NOMO-1 (cell line): ENCODE measurements around the gene EFNA2.
"Not testable (repeated sequence)": the region's sequence is repeated elsewhere in the genome, so short reads cannot be mapped to it uniquely, and the experiment has no call there.

Experiments
- DNase-seq, 2 experiments: peaks; one replicate each; lab custom pipeline; 2025; ENCODE audit not compliant: unreplicated experiment in 2 of 2; lab: John Stamatoyannopoulos, UW

The EFNA2 gene

DNA sequence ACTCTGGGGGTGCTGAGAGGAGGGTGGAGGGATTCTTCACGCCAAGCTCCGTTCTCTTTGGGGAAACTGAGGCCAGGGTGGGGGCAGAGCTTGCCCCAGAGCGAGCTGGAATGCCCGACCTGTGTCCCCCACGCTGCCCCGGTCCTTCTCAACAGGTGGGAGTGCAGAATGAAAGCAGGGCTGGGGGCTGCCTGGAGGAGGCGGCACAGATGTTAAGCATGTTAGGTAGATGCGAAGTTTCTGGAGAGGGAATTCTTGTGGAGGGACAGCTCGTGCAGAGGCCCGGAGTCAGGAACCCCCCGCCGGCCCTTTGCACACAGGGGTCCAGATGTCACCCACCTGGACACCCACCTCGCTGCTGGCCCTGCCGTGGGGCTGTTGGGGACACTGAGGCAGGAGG, 9.0 kb downstream of the EFNA2 start:
- DNase-seq = no peak

DNA sequence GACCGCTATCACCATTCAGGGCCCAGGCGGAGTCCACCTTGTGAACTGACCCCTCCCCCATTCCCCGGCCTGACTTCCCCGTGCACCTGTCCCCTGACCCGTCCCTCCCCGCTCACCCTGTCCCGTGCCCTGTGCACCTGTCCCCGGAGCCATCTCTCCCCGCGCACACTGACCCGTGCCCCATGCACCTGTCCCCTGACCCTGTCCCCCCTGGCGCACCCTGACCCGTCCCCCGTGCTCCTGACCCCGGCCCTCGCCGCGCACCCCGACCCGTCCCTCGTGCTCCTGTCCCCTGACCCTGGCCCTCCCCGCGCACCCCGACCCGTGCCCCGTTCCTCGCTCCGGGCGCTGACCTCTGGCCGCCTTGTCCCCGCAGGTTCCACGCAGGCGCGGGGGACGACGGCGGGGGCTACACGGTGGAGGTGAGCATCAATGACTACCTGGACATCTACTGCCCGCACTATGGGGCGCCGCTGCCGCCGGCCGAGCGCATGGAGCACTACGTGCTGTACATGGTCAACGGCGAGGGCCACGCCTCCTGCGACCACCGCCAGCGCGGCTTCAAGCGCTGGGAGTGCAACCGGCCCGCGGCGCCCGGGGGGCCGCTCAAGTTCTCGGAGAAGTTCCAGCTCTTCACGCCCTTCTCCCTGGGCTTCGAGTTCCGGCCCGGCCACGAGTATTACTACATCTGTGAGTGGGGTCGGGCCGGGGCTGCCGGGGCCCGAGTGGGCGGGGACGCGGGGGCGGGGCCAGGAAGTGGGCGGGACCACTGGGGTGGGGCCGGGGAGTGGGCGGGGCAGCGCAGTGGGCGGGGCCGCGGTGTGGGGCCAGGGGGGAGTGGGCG, 9.7 kb downstream of the EFNA2 start:
- no peak for DNase-seq

DNA sequence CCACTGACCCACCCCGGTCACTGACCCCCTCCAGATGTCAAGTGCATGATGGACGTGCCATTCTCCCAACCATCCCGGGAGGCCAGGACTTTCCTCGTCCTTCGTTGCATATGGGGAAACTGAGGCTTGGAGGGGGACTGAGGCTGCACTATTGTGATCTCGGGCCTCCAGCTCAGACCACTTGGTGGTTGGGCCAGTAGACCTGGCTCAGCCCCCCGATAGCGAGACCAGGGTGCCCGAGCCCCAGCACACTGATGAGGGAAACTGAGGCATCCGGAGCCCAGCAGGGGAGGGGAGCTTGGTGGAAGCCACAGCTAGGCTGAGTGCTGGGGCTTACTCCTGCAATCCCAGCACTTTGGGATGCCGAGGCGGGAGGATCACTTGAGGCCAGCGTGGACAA, 10.4 kb downstream of the EFNA2 start:
- DNase-seq = no peak

DNA sequence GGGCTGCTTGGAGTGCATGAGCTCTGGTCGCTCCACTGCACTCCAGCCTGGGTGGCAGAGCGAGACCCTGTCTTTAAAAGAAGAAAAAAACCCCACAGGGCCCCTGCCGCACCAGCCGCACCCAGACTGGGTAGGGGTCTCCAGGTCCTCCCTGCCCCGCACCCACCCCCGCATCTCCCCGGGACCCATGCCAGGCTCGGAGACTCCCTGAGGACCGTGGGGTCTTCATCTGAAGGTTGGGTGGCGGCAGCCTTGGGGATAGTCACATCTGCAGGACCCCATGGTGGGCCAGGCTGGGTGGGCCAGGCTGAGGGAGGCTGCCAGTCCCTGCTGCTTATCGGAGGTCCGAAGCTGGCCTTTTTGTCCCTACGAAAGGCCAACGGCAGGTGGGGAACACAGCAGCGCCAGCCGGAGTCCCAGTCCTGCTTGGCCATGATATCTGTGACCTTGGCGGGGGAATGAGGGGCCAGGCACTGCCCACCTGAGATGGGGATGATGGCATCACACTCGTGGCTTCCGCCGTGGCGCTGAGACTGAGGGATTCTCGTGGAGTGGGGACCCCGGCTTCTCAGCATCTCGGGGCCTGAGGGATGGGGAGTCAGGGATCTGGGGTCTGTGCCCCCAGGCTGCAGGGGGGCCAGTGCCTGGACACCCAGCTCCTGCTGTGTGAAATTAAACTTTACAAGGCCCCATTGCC, 11.1 kb downstream of the EFNA2 start:
- DNase-seq = no peak

DNA sequence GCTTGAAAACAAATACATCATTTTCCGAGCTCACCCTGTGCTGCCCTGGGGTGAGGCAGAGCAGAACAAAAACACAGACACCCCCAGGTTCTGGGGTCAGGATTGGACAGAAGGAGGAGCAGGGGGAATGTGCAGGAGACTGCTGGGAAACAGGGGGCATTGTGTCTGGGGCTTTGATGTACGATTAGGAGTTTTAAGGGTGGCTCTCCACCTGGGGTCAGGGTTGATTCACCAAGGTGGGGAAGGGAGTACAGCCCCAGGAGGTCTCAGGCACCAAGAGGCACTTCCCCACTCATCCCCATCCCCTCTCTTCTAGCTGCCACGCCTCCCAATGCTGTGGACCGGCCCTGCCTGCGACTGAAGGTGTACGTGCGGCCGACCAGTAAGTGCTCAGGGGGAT, 12.6 kb downstream of the EFNA2 start:
- no peak for DNase-seq

DNA sequence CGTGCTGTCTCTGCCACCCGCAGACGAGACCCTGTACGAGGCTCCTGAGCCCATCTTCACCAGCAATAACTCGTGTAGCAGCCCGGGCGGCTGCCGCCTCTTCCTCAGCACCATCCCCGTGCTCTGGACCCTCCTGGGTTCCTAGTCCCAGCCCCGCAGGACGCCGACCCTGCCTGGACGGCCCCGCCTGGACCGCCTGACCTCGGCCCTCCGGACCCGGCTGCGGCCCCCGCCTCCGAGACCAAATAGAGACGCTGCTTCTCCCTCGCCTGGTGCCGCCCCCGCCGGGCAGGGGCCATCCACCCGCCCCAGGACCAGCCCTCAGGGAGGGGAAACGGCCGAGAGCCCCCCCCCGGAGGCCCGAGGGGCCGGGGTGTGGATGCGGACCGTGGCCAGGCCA, 14.1 kb downstream of the EFNA2 start:
- no peak for DNase-seq

DNA sequence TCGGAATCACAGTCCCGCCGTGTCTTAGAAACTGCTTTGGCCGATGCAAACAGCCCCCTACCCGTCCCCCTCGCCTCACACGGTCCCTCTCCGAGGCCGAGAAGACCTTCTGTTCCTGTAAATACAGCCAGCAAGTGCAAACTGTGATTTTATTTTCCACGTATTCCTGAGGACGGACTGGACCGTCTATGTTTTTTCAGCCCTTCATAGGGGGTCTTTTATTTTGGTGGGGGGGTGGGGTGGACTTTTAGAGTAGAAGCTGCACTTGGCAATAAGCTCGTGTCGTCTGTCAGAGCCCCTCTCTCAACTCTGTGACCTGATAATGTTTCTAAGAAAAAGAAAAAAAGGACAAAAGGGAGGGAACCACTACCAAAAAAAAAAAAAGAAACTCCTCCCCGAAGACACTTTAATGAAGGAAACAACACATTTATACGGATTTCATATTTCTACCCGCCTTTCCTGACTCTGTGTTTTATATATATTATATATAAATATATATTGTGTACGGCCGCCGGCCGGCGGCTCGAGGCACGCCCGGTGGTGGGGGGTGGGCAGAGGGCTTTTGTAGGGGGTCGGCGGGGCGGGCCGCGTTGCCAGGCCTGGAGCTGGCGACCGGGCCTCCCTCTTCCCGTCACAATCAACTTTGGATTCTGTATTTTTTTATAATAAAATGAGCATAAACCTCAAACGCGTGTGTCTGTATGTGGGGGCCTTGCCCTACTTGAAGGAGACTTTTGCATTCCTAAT, 15.2 kb downstream of the EFNA2 start:
- DNase-seq = no peak

DNA sequence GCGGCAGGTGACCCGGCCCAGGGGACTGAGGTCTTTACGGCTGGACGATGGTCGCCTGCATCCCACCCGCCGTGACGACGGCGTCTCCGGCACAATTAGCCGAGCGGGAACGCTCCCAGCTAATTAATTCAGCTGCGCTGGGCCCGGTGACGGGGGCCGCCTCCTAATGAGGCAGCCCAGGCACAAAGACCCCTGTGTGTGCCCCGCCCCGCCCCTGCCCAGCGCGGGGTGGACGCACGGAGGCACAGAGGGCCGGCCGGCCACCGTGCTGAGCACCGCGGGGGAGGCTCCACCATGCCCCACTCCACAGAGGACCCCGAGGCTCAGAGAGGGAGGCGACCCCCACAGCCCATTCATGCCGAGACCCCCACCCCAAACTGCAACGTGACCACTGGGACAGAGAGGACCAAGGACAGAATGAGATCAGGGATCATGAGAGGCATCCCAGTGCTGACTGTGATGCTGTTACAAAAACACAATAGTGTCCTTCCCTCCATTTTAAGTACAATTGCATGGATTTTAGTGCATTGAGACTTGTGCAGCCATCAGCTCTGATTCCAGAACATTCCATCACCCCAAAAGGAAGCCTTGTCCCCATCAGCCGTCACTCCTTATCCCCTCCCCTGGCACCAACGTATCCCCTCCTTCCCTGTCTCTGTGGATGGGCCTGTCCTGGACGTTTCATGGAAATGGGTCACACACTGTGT, 17.0 kb downstream of the EFNA2 start:
- no peak for DNase-seq

DNA sequence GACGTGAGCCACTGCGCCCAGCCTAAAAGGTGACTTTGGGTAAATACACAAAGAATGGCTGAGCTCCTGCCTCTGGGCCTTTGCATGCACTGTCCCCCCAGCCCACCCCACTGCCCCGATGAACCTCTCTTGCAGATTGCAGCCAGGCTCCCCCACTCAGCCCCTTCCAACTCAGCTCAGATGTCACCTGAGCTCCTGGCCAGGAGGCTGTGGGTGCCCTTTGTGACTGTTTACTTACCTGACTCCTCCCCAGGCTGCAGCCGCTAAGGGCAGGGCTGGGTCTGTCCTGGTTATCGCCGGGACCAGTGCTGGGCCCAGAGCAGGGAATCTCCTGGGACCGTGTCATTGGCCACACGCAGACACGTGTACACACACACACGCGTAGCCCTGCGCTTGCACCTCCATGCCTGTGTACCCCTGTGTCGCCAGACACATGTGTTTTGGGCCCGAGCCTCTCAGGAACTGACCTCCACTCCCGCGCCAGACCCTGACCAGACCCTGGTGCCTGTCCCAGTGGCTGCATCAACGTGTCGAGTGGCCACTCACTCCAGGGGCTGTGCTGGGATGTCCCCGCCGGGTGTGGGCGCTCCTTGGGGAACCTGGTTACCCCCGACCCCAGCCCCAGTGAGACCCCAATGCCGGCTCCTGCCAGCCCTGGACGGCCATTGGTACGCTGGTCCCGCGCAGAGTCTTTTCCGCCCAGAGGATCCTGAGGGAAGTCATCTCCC, 18.7 kb downstream of the EFNA2 start:
- no peak for DNase-seq

DNA sequence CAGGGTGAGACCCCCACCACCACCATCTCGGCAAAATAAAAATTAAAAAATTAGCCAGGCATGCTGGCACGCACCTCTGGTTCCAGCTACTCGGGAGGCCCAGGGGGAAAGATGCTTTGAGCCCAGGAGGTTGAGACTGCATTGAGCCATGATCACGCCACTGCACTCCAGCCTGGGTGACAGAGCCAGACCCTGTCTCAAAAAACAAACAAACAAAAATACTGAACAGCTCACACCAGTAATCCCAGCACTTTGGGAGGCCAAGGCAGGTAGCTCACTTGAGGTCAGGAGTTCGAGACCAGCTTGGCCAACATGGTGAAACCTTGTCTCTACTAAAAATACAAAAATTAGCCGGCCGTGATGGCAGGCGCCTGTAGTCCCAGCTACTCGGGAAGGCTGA, 19.7 kb downstream of the EFNA2 start:
- not testable (repeated sequence) for DNase-seq

DNA sequence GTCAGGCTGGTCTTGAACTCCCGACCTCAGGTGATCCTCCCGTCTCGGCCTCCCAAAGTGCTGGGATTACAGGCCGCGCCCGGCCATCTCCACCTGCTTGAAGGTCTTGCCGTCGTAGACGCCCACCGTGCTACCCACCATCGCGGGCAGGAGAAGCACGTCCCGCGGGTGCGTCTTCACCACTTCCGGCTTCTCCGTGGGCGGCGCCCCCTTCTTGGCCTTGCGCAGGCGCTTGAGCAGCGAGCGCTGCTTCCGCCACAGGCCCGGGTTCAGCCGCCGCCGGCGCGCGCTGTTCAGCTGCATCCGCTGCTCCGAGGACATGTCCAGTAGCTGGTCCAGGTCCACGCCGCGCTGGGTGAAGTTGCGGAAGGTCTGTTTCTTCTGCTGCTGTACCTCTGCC, 21.6 kb downstream of the EFNA2 start:
- DNase-seq = no peak

DNA sequence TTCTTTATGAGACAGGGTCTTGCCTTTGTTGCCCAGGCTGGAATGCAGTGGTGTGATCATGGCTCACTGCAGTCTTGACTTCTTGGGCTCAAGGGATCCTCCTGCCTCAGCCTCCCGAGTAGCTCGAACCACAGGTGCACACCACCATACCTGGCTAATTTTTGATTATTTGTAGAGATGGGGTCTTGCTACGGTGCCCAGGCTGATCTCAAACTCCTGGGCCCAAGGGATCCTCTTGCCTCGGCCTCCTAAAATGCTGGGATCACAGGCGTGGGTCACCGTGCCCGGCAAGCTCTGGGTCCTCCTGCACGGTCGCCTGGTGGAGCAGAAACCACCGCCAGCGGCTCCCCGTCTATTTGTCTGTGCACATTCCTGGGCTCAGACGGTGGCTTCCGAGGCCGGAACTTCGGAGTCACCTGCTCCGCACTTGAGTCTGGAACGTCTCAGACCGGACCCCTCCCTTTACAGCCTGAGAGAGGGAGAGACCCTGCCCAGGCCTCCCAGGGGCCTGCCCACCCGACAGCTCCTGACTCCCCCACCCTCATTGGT, 22.2 kb downstream of the EFNA2 start:
- DNase-seq = no peak

DNA sequence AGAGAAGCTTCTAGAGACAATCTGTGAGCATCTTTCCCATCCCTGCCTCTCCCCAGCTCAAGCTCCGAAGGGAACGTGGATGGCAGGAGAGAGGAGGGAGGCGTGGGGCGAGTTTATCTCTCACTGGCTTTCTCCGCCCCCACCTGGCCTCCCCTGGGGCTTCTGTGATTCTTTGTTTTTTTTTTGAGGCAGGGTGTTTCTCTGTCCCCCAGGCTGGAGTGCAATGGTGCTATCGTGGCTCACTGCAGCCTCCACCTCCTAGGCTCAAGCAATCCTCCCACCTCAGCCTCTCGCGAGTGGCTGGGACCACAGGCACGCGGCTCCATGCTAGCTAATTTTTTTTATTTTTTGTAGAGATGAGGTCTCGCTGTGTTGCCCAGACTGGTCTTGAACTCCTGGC, 23.0 kb downstream of the EFNA2 start:
- no peak for DNase-seq

DNA sequence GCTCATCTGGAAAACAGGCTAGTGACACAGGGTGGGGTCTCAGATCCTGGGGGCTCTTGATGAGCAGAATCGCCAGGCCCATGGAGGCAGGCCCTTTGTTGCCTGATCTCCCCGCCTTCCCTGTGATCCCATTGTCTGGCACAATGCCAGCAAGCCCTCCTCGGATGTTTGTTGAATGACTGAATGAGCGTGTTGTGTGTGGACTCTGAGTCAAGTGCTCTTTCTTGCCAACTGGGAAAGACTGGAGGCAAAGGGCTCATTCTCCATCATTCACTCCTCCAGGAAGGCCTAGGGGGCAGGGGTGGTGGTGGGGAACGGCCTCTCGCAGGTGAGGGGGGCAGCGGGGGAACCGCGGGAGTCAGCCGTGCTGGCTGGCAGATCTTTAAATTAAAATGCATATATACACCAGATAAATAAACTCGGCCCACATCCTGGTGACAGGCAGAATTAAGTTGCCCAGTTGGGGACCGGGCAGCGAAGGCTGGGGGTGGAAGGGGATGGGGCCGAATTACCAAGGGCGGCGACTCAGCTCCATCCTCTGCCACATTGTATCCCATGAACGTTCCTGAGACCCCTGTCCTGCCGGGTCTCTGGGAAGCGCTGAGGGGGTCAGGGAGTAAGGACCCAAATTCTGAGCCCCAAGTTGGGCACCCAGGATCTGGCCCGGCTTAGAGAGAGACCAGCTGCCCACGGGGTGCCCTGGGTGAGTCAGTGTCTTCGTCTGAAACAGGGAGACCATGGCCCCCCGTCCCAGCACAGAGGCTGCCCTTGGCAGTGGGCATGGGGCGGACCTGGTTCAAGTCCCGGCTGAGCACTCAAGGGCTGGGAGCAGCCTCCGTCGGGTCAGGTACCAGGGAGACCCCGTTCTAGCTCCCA, 24.5 kb downstream of the EFNA2 start:
- no peak for DNase-seq

DNA sequence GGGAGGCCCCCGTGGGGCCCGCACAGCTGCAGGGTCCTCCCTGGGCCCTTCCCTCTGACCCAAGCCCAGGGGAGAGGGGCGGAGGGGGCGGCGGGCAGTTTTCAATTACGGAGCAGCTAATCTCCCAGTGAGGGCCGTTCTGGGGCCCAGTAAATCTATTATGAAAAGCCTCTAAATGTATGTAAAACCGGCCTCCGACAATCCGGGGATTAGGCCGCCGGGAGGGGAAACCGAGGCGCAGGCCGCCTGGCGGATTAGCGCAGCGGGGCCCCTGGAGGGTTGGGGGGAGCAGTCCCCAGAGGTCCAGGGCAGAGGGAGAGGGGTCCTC, 25.1 kb downstream of the EFNA2 start:
- DNase-seq = no peak

DNA sequence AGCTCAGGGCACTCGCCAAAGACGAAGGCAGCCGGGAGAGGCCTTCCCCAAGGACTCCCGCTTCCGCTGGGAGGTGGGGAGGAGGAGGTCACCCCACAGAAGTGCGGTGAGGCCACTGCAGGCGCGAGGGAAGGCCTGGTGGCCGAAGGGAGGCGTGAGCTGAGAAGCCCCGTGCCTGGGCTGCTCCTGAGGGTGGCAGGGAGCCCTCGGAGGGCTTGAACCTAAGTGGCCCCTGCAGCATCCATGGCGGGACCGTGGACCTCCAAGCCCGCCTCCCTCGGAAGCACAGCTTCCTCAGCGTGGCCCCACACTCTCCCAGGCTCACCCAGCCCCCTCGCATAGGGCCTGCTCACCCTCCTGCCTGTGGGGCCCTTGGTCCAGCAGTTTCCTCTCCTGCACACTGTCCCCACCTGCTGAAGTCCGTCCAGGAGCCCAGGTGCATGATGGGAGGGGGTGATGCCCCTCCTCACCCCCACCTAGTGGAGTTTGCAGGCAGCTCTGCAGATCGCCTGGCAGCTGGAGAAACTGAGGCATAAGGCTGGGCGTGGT, 25.9 kb downstream of the EFNA2 start:
- DNase-seq = no peak

DNA sequence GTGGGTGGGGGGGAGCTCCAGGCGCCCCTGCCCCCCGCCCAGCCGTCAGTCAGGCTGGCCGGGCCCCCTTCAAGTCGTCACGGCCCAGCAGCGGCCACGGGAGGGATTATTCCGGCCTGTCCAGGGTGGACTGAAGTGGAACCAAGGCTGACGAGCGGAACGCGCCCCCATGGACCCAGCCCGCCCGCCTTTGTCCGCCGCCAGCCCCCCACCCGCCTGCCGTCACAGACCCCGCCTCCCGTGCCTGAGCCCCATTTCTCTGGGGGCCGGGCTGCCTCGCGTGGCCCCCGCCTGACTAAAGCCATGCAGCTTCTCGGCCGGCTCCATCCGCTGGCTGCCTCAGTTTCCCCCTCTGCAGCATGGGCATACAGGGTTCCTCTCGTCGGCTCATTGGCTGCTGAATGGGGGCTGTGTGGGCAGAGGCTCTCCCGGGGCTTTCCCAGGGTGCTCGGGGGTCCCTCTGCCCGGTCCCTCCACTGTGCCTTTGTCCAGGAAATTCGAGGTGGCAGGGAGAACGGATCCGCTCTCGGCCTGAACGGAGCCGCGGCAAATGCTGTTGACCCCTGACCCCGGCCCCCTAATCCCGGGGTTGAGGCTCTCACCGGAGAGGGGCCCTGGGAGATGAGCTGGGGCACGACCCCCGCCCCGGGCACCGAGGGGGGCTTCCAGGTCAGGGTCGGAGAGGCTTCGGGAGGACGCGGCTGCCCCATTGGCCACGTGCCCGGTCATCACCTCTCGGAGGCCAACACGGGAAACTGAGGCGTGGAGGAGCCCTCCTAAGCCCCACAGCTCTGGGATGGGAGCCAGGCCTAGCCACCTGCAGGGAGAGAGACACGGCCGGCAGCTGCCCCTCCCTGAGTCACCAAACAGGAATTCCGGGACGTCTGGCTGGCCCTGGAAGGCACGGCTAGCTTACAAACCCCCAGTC, 27.4 kb downstream of the EFNA2 start:
- no peak for DNase-seq
